Mucosa of rectum (tissue), 2 donors: ENCODE measurements around the gene SLC27A5.
A peak's percentile ranks its signal among the peaks of the same experiment; 100 is the strongest.
"Not testable (repeated sequence)": the region's sequence is repeated elsewhere in the genome, so short reads cannot be mapped to it uniquely, and the experiment has no call there.

Source experiments
- H3K27ac ChIP-seq, 2 donors: one replicate each; pipeline ENCODE4 v1.7.0; 2013; ENCODE audit warnings: inconsistent platforms in 2 of 2, low read depth in 2 of 2, low read length in 2 of 2
- H3K27me3 ChIP-seq, 2 donors: one replicate each; pipeline ENCODE4 v1.7.0; 2013; ENCODE audit warnings: low read length in 2 of 2; ENCODE audit not compliant: control insufficient read depth in 2 of 2, insufficient read depth in 2 of 2
- H3K36me3 ChIP-seq, 2 donors: one replicate each; pipeline ENCODE4 v1.7.0; 2013; ENCODE audit warnings: low read length in 2 of 2; ENCODE audit not compliant: control insufficient read depth in 2 of 2, insufficient read depth in 2 of 2
- H3K4me1 ChIP-seq, 2 donors: one replicate each; pipeline ENCODE4 v1.7.0; 2013; ENCODE audit warnings: low read length in 2 of 2, mild to moderate bottlenecking in 1 of 2; ENCODE audit not compliant: control insufficient read depth in 2 of 2, insufficient read depth in 2 of 2
- H3K4me3 ChIP-seq, 2 donors: one replicate each; pipeline ENCODE4 v1.7.0; 2013; ENCODE audit warnings: low read length in 2 of 2
- H3K9ac ChIP-seq, 2 donors: one replicate each; pipeline ENCODE4 v1.7.0; 2013; ENCODE audit warnings: low read length in 2 of 2, low read depth in 1 of 2, mild to moderate bottlenecking in 1 of 2
- H3K9me3 ChIP-seq, 2 donors: one replicate each; pipeline ENCODE4 v1.7.0; 2013; ENCODE audit warnings: low read length in 2 of 2; ENCODE audit not compliant: control insufficient read depth in 2 of 2
- donor health status: healthy.
- donor health status: Normal muscosa, but diverticular disease.

Gene SLC27A5

GRCh38 chr19:58513213-58513693 is 1.5 kb upstream of the SLC27A5 start:
- H3K9ac ChIP-seq = peak overlapping the region; percentile 14 to 65
- no peaks in the 10 kb centered on the region for H3K9me3 ChIP-seq
- no peak overlapping the region for H3K4me3 ChIP-seq
- no peaks in the 10 kb centered on the region for H3K27me3 ChIP-seq
- peaks cover 32 to 36% of the 10 kb centered on the region in 2 donors for H3K4me1 ChIP-seq
- H3K36me3 ChIP-seq = peaks cover 11 to 13% of the 10 kb centered on the region in 2 donors
- peak overlapping the region; percentile 66 to 72 for H3K27ac ChIP-seq

GRCh38 chr19:58510084-58510862 is 1.5 kb downstream of the SLC27A5 start:
- Histone ChIP-seq H3K4me1 (peaks cover 23 to 27% of the 10 kb centered on the region in 2 donors), H3K9ac (no peak overlapping the region)

GRCh38 chr19:58509731-58510083 is 2.1 kb downstream of the SLC27A5 start:
- Histone ChIP-seq H3K9ac (no peak overlapping the region), H3K27me3 (no peaks in the 10 kb centered on the region), H3K36me3 (no peaks in the 10 kb centered on the region), H3K4me1 (peaks cover 23 to 25% of the 10 kb centered on the region in 2 donors), H3K27ac (no peak overlapping the region), H3K9me3 (no peaks in the 10 kb centered on the region), H3K4me3 (no peak overlapping the region)

More at GRCh38 chr19:58510084-58510862, 1.5 kb downstream of the SLC27A5 start:
- Histone ChIP-seq H3K27ac (no peak overlapping the region), H3K9me3 (no peaks in the 10 kb centered on the region), H3K27me3 (no peaks in the 10 kb centered on the region), H3K4me3 (no peak overlapping the region), H3K36me3 (no peaks in the 10 kb centered on the region)

GRCh38 chr19:58507602-58508223 is 4.1 kb downstream of the SLC27A5 start:
- not testable (repeated sequence) for H3K27me3 ChIP-seq, H3K9ac ChIP-seq, H3K9me3 ChIP-seq, H3K36me3 ChIP-seq, H3K4me3 ChIP-seq, H3K27ac ChIP-seq
- peaks cover 11 to 15% of the 10 kb centered on the region in 2 donors for H3K4me1 ChIP-seq

- Histone ChIP-seq H3K9me3 (peaks cover 0 to 1% of the 10 kb centered on the region in 2 donors), H3K27ac (no peak overlapping the region), H3K4me1 (peaks cover 7 to 12% of the 10 kb centered on the region in 2 donors), H3K4me3 (peak overlapping the region; percentile 79 to 83), H3K27me3 (no peaks in the 10 kb centered on the region), H3K9ac (no peak overlapping the region), H3K36me3 (no peaks in the 10 kb centered on the region)
Measured at GRCh38 chr19:58500242-58500641, 11.6 kb downstream of the SLC27A5 start.

- peak overlapping the region; percentile 68 to 70 for H3K9ac ChIP-seq
Measured at GRCh38 chr19:58499021-58499927, 12.5 kb downstream of the SLC27A5 start.

GRCh38 chr19:58498316-58499020 is 13.3 kb downstream of the SLC27A5 start:
- H3K27me3 ChIP-seq = no peaks in the 10 kb centered on the region
- peaks cover 7 to 12% of the 10 kb centered on the region in 2 donors for H3K4me1 ChIP-seq
- no peaks in the 10 kb centered on the region for H3K36me3 ChIP-seq
- peak overlapping the region; percentile 63 to 76 for H3K4me3 ChIP-seq
- peak overlapping the region in 1 of 2 donors; percentile 32 for H3K9ac ChIP-seq
- H3K27ac ChIP-seq = peak overlapping the region in 1 of 2 donors; percentile 86
- peaks cover 0 to 1% of the 10 kb centered on the region in 2 donors for H3K9me3 ChIP-seq

More at GRCh38 chr19:58499021-58499927, 12.5 kb downstream of the SLC27A5 start:
- H3K27me3 ChIP-seq = no peaks in the 10 kb centered on the region
- H3K27ac ChIP-seq = peak overlapping the region; percentile 85 to 86
- peaks cover 0 to 1% of the 10 kb centered on the region in 2 donors for H3K9me3 ChIP-seq
- peak overlapping the region; percentile 79 to 83 for H3K4me3 ChIP-seq
- peaks cover 7 to 12% of the 10 kb centered on the region in 2 donors for H3K4me1 ChIP-seq
- H3K36me3 ChIP-seq = no peaks in the 10 kb centered on the region

- H3K9me3 ChIP-seq = peaks cover 0 to 1% of the 10 kb centered on the region in 2 donors
- no peak overlapping the region for H3K9ac ChIP-seq
- peaks cover 7 to 12% of the 10 kb centered on the region in 2 donors for H3K4me1 ChIP-seq
- H3K27me3 ChIP-seq = no peaks in the 10 kb centered on the region
- H3K27ac ChIP-seq = no peak overlapping the region
- no peaks in the 10 kb centered on the region for H3K36me3 ChIP-seq
- H3K4me3 ChIP-seq = no peak overlapping the region
Measured at GRCh38 chr19:58497634-58498170, 14.1 kb downstream of the SLC27A5 start.

- Histone ChIP-seq H3K27me3 (no peaks in the 10 kb centered on the region), H3K27ac (no peak overlapping the region), H3K4me1 (no peaks in the 10 kb centered on the region), H3K36me3 (no peaks in the 10 kb centered on the region), H3K4me3 (no peak overlapping the region), H3K9me3 (no peaks in the 10 kb centered on the region), H3K9ac (no peak overlapping the region)
Measured at GRCh38 chr19:58492265-58492664, 19.5 kb downstream of the SLC27A5 start.
